RWPE2 (cell line): Measurements from ENCODE around the gene ITGAV.

Experiments used
- ATAC-seq: fragments of 200-7000 bp; cut with Tn5 transposase; 3 replicates; pipeline ENCODE4 v1.9.1; 2021; ENCODE audit warnings: low read depth
- DNase-seq: peaks from one replicate; pipeline ENCODE4 v3.0.0-alpha.2; 2020; ENCODE audit warnings: low spot score
- H3K27ac ChIP-seq: fragments of 450-650 bp; 2 replicates; pipeline ENCODE4 v1.5.1; 2017; ENCODE audit warnings: mild to moderate bottlenecking; ENCODE audit not compliant: poor library complexity, severe bottlenecking
- H3K27me3 ChIP-seq: fragments of 250-450 bp; sonication (Bioruptor Pico); 2 replicates; pipeline ENCODE4 v1.5.1; 2021; ENCODE audit warnings: mild to moderate bottlenecking, moderate library complexity; ENCODE audit not compliant: insufficient read depth, poor library complexity, severe bottlenecking
- H3K36me3 ChIP-seq: fragments of 250-450 bp; sonication (Bioruptor Pico); 2 replicates; pipeline ENCODE4 v1.5.1; 2020; ENCODE audit warnings: low read depth, mild to moderate bottlenecking, moderate library complexity
- H3K4me1 ChIP-seq: fragments of 250-450 bp; sonication (Bioruptor Pico); 2 replicates; pipeline ENCODE4 v1.5.1; 2021; ENCODE audit warnings: mild to moderate bottlenecking, moderate library complexity; ENCODE audit not compliant: insufficient read depth, poor library complexity, severe bottlenecking
- H3K4me3 ChIP-seq: fragments of 250-450 bp; sonication (Bioruptor Pico); 2 replicates; pipeline ENCODE4 v1.5.1; 2021; ENCODE audit warnings: mild to moderate bottlenecking, moderate library complexity; ENCODE audit not compliant: severe bottlenecking
- H3K9me3 ChIP-seq: fragments of 250-450 bp; sonication (Bioruptor Pico); 2 replicates; pipeline ENCODE4 v1.5.1; 2021; ENCODE audit warnings: mild to moderate bottlenecking, moderate library complexity; ENCODE audit not compliant: severe bottlenecking
- CTCF ChIP-seq: fragments of 450-650 bp; IDR thresholded peaks from one replicate; pipeline ENCODE4 v1.5.1; 2017; ENCODE audit warnings: mild to moderate bottlenecking, moderate library complexity; ENCODE audit not compliant: poor library complexity, severe bottlenecking

Gene ITGAV

GRCh38 chr2:186718122-186718521 is 128.3 kb downstream of the ITGAV start:
- DNase-seq (no peak), ATAC-seq (no peak)
- Histone ChIP-seq H3K27me3 (no peaks in the 10 kb centered on the region), H3K4me1 (no peaks in the 10 kb centered on the region), H3K9me3 (no peaks in the 10 kb centered on the region), H3K36me3 (no peaks in the 10 kb centered on the region), H3K27ac (no peak overlapping the region), H3K4me3 (no peak overlapping the region)
- no peak for TF ChIP-seq CTCF

GRCh38 chr2:186718903-186719302 is 129.0 kb downstream of the ITGAV start:
- TF ChIP-seq CTCF, result no peak
- no peak for ATAC-seq
- Histone ChIP-seq H3K9me3 (no peaks in the 10 kb centered on the region), H3K4me3 (no peak overlapping the region), H3K36me3 (no peaks in the 10 kb centered on the region), H3K4me1 (no peaks in the 10 kb centered on the region), H3K27ac (no peak overlapping the region), H3K27me3 (no peaks in the 10 kb centered on the region)
- no peak for DNase-seq

GRCh38 chr2:186721956-186722355 is 132.1 kb downstream of the ITGAV start:
- DNase-seq (no peak), ATAC-seq (no peak)
- Histone ChIP-seq H3K27me3 (no peaks in the 10 kb centered on the region), H3K27ac (no peak overlapping the region), H3K4me1 (no peaks in the 10 kb centered on the region), H3K9me3 (no peaks in the 10 kb centered on the region), H3K36me3 (no peaks in the 10 kb centered on the region), H3K4me3 (no peak overlapping the region)
- TF ChIP-seq CTCF, result no peak

GRCh38 chr2:186724736-186725135 is 134.9 kb downstream of the ITGAV start:
- Histone ChIP-seq H3K4me1 (no peaks in the 10 kb centered on the region), H3K36me3 (no peaks in the 10 kb centered on the region), H3K9me3 (no peaks in the 10 kb centered on the region), H3K4me3 (no peak overlapping the region), H3K27ac (no peak overlapping the region), H3K27me3 (no peaks in the 10 kb centered on the region)
- no peak for TF ChIP-seq CTCF
- ATAC-seq (no peak), DNase-seq (no peak)

- Histone ChIP-seq H3K9me3 (no peaks in the 10 kb centered on the region), H3K36me3 (no peaks in the 10 kb centered on the region), H3K27me3 (no peaks in the 10 kb centered on the region), H3K4me1 (no peaks in the 10 kb centered on the region), H3K4me3 (no peak overlapping the region), H3K27ac (no peak overlapping the region)
- TF ChIP-seq CTCF, result no peak
- DNase-seq (no peak), ATAC-seq (no peak)
Measured at GRCh38 chr2:186725783-186726182, 135.9 kb downstream of the ITGAV start.
